SK-N-SH treated with all-trans-retinoic acid at 6 μM for 48 hours (cell line): ENCODE data around the gene ZBTB48.
"Not testable (repeated sequence)": the region's sequence is repeated elsewhere in the genome, so short reads cannot be mapped to it uniquely, and the experiment has no call there.

ENCODE experiments used
- CREB5 ChIP-seq: fragments of 250-450 bp; sonication (Bioruptor Pico); IDR thresholded peaks from 2 replicates; pipeline ENCODE4 v1.5.1; 2020; ENCODE audit warnings: low read depth, mild to moderate bottlenecking, moderate library complexity
- CSDC2 ChIP-seq: fragments of 250-450 bp; sonication (Bioruptor Pico); IDR thresholded peaks from 2 replicates; pipeline ENCODE4 v1.5.0; 2020; ENCODE audit warnings: mild to moderate bottlenecking, moderate library complexity
- ESRRG ChIP-seq: fragments of 250-450 bp; sonication (Bioruptor Pico); IDR thresholded peaks from 2 replicates; pipeline ENCODE4 v1.6.1; 2021; ENCODE audit warnings: mild to moderate bottlenecking
- GLIS3 ChIP-seq: fragments of 250-450 bp; sonication (Bioruptor Pico); IDR thresholded peaks from 2 replicates; pipeline ENCODE4 v1.5.0; 2020; ENCODE audit warnings: mild to moderate bottlenecking, moderate library complexity
- ISL1 ChIP-seq: fragments of 250-450 bp; sonication (Bioruptor Pico); IDR thresholded peaks from 2 replicates; pipeline ENCODE4 v2.1.2; 2022; ENCODE audit warnings: mild to moderate bottlenecking, moderate library complexity
- OSR1 ChIP-seq: fragments of 250-450 bp; sonication (Bioruptor Pico); IDR thresholded peaks from 2 replicates; pipeline ENCODE4 v1.8.0; 2022; ENCODE audit warnings: moderate library complexity, mild to moderate bottlenecking, inconsistent platforms
- PATZ1 ChIP-seq: fragments of 250-450 bp; sonication (Bioruptor Pico); IDR thresholded peaks from 2 replicates; pipeline ENCODE4 v1.8.0; 2020; ENCODE audit warnings: mild to moderate bottlenecking, moderate library complexity, borderline replicate concordance
- PPARA ChIP-seq: fragments of 250-450 bp; sonication (Bioruptor Pico); IDR thresholded peaks from 2 replicates; pipeline ENCODE4 v1.5.0; 2020; ENCODE audit warnings: mild to moderate bottlenecking, borderline replicate concordance
- ZC3H10 ChIP-seq: fragments of 250-450 bp; sonication (Bioruptor Pico); IDR thresholded peaks from 2 replicates; pipeline ENCODE4 v1.5.1; 2021; ENCODE audit warnings: mild to moderate bottlenecking, moderate library complexity
- ZFP3 ChIP-seq: fragments of 250-450 bp; sonication (Bioruptor Pico); IDR thresholded peaks from 2 replicates; pipeline ENCODE4 v1.5.0; 2020; ENCODE audit warnings: mild to moderate bottlenecking, moderate library complexity
- ZFP30 ChIP-seq: fragments of 450-650 bp; formaldehyde crosslinking; IDR thresholded peaks from 2 replicates; pipeline ENCODE4 v1.5.0; 2022; ENCODE audit warnings: mild to moderate bottlenecking, moderate library complexity
- ZNF565 ChIP-seq: fragments of 450-650 bp; formaldehyde crosslinking; conservative IDR thresholded peaks from 2 replicates; pipeline ENCODE4 v1.5.0; 2020; ENCODE audit warnings: low read depth, mild to moderate bottlenecking, moderate library complexity
- TF ChIP-seq, protein P1 (sequence below): fragments of 250-450 bp; sonication (Bioruptor Pico); IDR thresholded peaks from 2 replicates; pipeline ENCODE4 v1.8.0; 2021; ENCODE audit warnings: low read depth, mild to moderate bottlenecking, moderate library complexity, borderline replicate concordance
- TF ChIP-seq, protein P2 (sequence below): fragments of 250-450 bp; sonication (Bioruptor Pico); IDR thresholded peaks from 2 replicates; pipeline ENCODE4 v1.5.1; 2021; ENCODE audit warnings: mild to moderate bottlenecking, moderate library complexity

DNA sequence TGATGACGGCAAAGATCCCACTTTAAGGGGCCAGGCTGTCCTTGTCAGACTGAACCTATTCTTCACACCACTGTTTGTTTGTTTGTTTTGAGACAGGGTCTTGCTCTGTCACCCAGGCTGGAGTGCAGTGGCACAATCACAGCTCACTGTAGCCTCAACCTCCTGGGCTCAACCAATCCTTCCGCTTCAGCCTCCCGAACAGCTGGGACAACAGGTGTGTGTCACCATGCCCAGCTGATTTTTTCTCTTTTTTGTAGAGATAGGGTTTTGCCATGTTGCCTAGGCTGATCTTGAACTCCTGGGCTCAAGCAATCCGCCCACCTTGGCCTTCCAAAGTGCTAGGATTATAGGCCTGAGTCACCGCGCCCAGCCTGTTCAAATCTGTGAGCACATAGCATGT lies 57.0 kb downstream of the ZBTB48 start:
- TF ChIP-seq CREB5 (CRISPR knock-in tag); GLIS3 (CRISPR knock-in tag); CSDC2 (CRISPR knock-in tag); ZNF565 (CRISPR knock-in tag); ESRRG; OSR1 (CRISPR knock-in tag); PATZ1 (CRISPR knock-in tag); PPARA (CRISPR knock-in tag); ZFP30; ZFP3 (CRISPR knock-in tag); ZC3H10 (CRISPR knock-in tag); ISL1 (CRISPR knock-in tag): not testable (repeated sequence)
- TF ChIP-seq, protein P1, sequence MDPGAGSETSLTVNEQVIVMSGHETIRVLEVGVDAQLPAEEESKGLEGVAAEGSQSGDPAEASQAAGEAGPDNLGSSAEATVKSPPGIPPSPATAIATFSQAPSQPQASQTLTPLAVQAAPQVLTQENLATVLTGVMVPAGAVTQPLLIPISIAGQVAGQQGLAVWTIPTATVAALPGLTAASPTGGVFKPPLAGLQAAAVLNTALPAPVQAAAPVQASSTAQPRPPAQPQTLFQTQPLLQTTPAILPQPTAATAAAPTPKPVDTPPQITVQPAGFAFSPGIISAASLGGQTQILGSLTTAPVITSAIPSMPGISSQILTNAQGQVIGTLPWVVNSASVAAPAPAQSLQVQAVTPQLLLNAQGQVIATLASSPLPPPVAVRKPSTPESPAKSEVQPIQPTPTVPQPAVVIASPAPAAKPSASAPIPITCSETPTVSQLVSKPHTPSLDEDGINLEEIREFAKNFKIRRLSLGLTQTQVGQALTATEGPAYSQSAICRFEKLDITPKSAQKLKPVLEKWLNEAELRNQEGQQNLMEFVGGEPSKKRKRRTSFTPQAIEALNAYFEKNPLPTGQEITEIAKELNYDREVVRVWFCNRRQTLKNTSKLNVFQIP (CRISPR knock-in tag), result not testable (repeated sequence)
- TF ChIP-seq, protein P2, sequence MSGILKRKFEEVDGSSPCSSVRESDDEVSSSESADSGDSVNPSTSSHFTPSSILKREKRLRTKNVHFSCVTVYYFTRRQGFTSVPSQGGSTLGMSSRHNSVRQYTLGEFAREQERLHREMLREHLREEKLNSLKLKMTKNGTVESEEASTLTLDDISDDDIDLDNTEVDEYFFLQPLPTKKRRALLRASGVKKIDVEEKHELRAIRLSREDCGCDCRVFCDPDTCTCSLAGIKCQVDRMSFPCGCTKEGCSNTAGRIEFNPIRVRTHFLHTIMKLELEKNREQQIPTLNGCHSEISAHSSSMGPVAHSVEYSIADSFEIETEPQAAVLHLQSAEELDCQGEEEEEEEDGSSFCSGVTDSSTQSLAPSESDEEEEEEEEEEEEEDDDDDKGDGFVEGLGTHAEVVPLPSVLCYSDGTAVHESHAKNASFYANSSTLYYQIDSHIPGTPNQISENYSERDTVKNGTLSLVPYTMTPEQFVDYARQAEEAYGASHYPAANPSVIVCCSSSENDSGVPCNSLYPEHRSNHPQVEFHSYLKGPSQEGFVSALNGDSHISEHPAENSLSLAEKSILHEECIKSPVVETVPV, result not testable (repeated sequence)
